CD14-positive monocyte (primary cell): ENCODE data around the gene GPC5. TPM values are rescaled to one million over a fixed set of nuclear protein-coding genes. Genes with fewer than 3 reads are reported as not detected.
"Not testable (repeated sequence)": the region's sequence is repeated elsewhere in the genome, so short reads cannot be mapped to it uniquely, and the experiment has no call there.

Experiments
- DNase-seq, 3 donors: peaks; one replicate each; pipeline ENCODE4 v3.0.0-alpha.2; 2011 to 2022
- H2AFZ ChIP-seq: 2 replicates; pipeline ENCODE4 v1.6.0; 2012; ENCODE audit warnings: mild to moderate bottlenecking, low read depth, low read length, inconsistent platforms; ENCODE audit not compliant: insufficient read depth, poor library complexity, severe bottlenecking
- H3K27ac ChIP-seq, 2 donors: 1 replicate in 1 of 2; 2 replicates in 1 of 2; pipeline ENCODE4 v1.5.1; 2012 to 2013; ENCODE audit warnings: low read length in 2 of 2, control low read depth in 1 of 2, inconsistent platforms in 1 of 2, low read depth in 1 of 2, mild to moderate bottlenecking in 1 of 2
- H3K27me3 ChIP-seq, 2 donors: one replicate each; pipeline versions ENCODE4 v1.6.0 to v1.6.1; 2011 to 2013; ENCODE audit warnings: low read length in 2 of 2; ENCODE audit not compliant: control insufficient read depth in 2 of 2, insufficient read depth in 2 of 2
- H3K36me3 ChIP-seq, 2 donors: replicated peaks in 1 of 2; 1 replicate in 1 of 2; 2 replicates in 1 of 2; pipeline versions ENCODE4 v1.5.1 to v1.6.1; 2012 to 2013; ENCODE audit warnings: low read length in 2 of 2, control low read depth in 1 of 2, inconsistent platforms in 1 of 2, mild to moderate bottlenecking in 1 of 2; ENCODE audit not compliant: insufficient read depth in 2 of 2, control insufficient read depth in 1 of 2
- H3K4me1 ChIP-seq, 2 donors: 1 replicate in 1 of 2; 2 replicates in 1 of 2; pipeline versions ENCODE4 v1.5.1 to v1.6.1; 2012 to 2013; ENCODE audit warnings: low read length in 2 of 2, control low read depth in 1 of 2, inconsistent platforms in 1 of 2, mild to moderate bottlenecking in 1 of 2, moderate library complexity in 1 of 2; ENCODE audit not compliant: insufficient read depth in 2 of 2, control insufficient read depth in 1 of 2
- H3K4me2 ChIP-seq: replicated peaks from 2 replicates; pipeline ENCODE3; 2012; ENCODE audit warnings: low read length, moderate library complexity, mild to moderate bottlenecking; ENCODE audit not compliant: poor library complexity, severe bottlenecking; ENCODE audit errors: extremely low read depth
- H3K4me3 ChIP-seq, 3 experiments: fragments of 200-600 bp in 1 of 3; sonication (generic) in 1 of 3; replicated peaks in 1 of 3; 1 replicate in 2 of 3; 2 replicates in 1 of 3; pipeline ENCODE4 v1.5.1; 2011 to 2013; ENCODE audit warnings: low read length in 3 of 3, mild to moderate bottlenecking in 3 of 3, control low read depth in 2 of 3, low read depth in 2 of 3, inconsistent platforms in 1 of 3, moderate library complexity in 1 of 3
- H3K79me2 ChIP-seq: 2 replicates; pipeline ENCODE4 v1.6.0; 2012; ENCODE audit warnings: mild to moderate bottlenecking, control low read depth, inconsistent platforms, low read length, moderate library complexity; ENCODE audit not compliant: insufficient read depth
- H3K9ac ChIP-seq: 2 replicates; pipeline ENCODE4 v1.6.0; 2017; ENCODE audit warnings: low read length, mild to moderate bottlenecking; ENCODE audit not compliant: insufficient read depth, poor library complexity, severe bottlenecking
- H3K9me3 ChIP-seq, 2 donors: replicated peaks in 1 of 2; 1 replicate in 1 of 2; 2 replicates in 1 of 2; pipeline versions ENCODE4 v1.5.1 to v1.6.1; 2012 to 2013; ENCODE audit warnings: low read length in 2 of 2, control low read depth in 1 of 2; ENCODE audit not compliant: control insufficient read depth in 1 of 2, insufficient read depth in 1 of 2
- H4K20me1 ChIP-seq: 2 replicates; pipeline ENCODE4 v1.6.0; 2012; ENCODE audit warnings: mild to moderate bottlenecking, low read length, control low read depth, moderate library complexity; ENCODE audit not compliant: insufficient read depth
- H3K27ac Mint-ChIP-seq, 7 donors: one replicate each; pipeline ENCODE4 v1.8.0; 2020; ENCODE audit warnings: mild to moderate bottlenecking in 7 of 7, mixed read lengths in 7 of 7, moderate library complexity in 6 of 7, inconsistent platforms in 2 of 7
- H3K27me3 Mint-ChIP-seq, 3 donors: one replicate each; pipeline ENCODE4 v1.8.0; 2021 to 2022; ENCODE audit warnings: low read depth in 3 of 3, mild to moderate bottlenecking in 3 of 3, mixed read lengths in 3 of 3, moderate library complexity in 3 of 3, inconsistent platforms in 1 of 3
- H3K36me3 Mint-ChIP-seq, 2 donors: one replicate each; pipeline ENCODE4 v1.8.0; 2020; ENCODE audit warnings: mixed read lengths in 2 of 2, inconsistent platforms in 1 of 2, mild to moderate bottlenecking in 1 of 2
- H3K4me1 Mint-ChIP-seq: one replicate; pipeline ENCODE4 v1.8.0; 2020; ENCODE audit warnings: mild to moderate bottlenecking, mixed read lengths
- H3K4me3 Mint-ChIP-seq, 2 donors: one replicate each; pipeline ENCODE4 v1.8.0; 2020; ENCODE audit warnings: mild to moderate bottlenecking in 2 of 2, mixed read lengths in 2 of 2, moderate library complexity in 1 of 2
- H3K9me3 Mint-ChIP-seq, 7 donors: one replicate each; pipeline ENCODE4 v1.8.0; 2020 to 2022; ENCODE audit warnings: mixed read lengths in 7 of 7, mild to moderate bottlenecking in 6 of 7, moderate library complexity in 6 of 7, inconsistent platforms in 2 of 7
- WGBS: methylation state at CpG from one replicate; pipeline ENCODE4 v1.1.5; 2013; ENCODE audit warnings: missing lambda C conversion rate; ENCODE audit not compliant: insufficient coverage; 5-methylcytosine and 5-hydroxymethylcytosine counted together
- intact Hi-C, 2 donors: fragments of 100-400 bp; cut with micrococcal nuclease; formaldehyde crosslinking; loops; one replicate each; pipeline versions ENCODE4 v1.15.0 to v1.15.1; 2023
- polyA plus RNA-seq, 3 donors: library from polyadenylated mRNA; depleted of rRNA in 1 of 3; unstranded in 2 of 3; stranded (reverse) in 1 of 3; fragments of 300-500 nt in 2 of 3; fragments of >200 nt in 1 of 3; fragmentation: Illumina TruSeq in 2 of 3; gene quantifications; 1 replicate in 2 of 3; 2 replicates in 1 of 3; pipeline ENCODE4 v1.2.3, GENCODE V29; 2012 to 2021
- TF ChIP-seq, protein P1 (sequence below): fragments of 200-600 bp; IDR thresholded peaks from one replicate; pipeline ENCODE4 v1.8.0; 2022; ENCODE audit warnings: antibody characterized with exemption, mild to moderate bottlenecking

Gene GPC5
- polyA plus RNA-seq, 3 donors = not detected

DNA sequence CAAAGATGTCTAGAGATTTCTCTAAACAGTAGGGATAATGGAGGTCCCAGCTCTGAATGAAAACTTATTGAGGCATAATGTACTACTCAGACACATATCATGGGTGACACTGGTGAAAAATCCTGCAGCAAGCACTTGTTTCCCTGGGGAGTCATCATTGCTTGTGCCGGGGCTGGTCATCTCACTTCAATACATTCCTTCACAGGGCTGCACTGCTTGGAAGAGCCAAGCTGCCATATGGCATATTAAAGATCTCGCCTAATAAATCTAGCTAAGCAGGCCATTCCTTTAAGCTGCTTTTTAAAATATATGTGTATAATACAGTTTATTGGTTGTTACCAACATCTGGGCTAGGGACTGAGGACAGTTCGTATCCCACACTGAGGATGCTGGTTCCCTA lies 1496.0 kb downstream of the GPC5 start:
- no peak overlapping the region for H3K27ac ChIP-seq
- H3K79me2 ChIP-seq = no peaks in the 10 kb centered on the region
- Mint-ChIP-seq H3K36me3 (no peaks in the 10 kb centered on the region), H3K4me1 (no peaks in the 10 kb centered on the region), H3K27me3 (no peaks in the 10 kb centered on the region), H3K4me3 (no peak overlapping the region), H3K27ac (no peak overlapping the region), H3K9me3 (peaks cover 0 to 8% (median 3%) of the 10 kb centered on the region in 7 donors)
- no peaks in the 10 kb centered on the region for H3K27me3 ChIP-seq
- no peak for DNase-seq
- H3K4me3 ChIP-seq = no peak overlapping the region
- no peak overlapping the region for H2AFZ ChIP-seq
- H3K36me3 ChIP-seq = no peaks in the 10 kb centered on the region
- H3K9ac ChIP-seq = no peak overlapping the region
- intact Hi-C loops = no loop called here
- peaks cover 0 to 4% of the 10 kb centered on the region in 2 donors for H3K9me3 ChIP-seq
- 83% methylated on average over 1 of the region's 3 CpGs for WGBS
- H3K4me2 ChIP-seq = no peak overlapping the region
- no peaks in the 10 kb centered on the region for H4K20me1 ChIP-seq
- no peaks in the 10 kb centered on the region for H3K4me1 ChIP-seq
- TF ChIP-seq, protein P1, sequence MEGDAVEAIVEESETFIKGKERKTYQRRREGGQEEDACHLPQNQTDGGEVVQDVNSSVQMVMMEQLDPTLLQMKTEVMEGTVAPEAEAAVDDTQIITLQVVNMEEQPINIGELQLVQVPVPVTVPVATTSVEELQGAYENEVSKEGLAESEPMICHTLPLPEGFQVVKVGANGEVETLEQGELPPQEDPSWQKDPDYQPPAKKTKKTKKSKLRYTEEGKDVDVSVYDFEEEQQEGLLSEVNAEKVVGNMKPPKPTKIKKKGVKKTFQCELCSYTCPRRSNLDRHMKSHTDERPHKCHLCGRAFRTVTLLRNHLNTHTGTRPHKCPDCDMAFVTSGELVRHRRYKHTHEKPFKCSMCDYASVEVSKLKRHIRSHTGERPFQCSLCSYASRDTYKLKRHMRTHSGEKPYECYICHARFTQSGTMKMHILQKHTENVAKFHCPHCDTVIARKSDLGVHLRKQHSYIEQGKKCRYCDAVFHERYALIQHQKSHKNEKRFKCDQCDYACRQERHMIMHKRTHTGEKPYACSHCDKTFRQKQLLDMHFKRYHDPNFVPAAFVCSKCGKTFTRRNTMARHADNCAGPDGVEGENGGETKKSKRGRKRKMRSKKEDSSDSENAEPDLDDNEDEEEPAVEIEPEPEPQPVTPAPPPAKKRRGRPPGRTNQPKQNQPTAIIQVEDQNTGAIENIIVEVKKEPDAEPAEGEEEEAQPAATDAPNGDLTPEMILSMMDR = no peak

DNA sequence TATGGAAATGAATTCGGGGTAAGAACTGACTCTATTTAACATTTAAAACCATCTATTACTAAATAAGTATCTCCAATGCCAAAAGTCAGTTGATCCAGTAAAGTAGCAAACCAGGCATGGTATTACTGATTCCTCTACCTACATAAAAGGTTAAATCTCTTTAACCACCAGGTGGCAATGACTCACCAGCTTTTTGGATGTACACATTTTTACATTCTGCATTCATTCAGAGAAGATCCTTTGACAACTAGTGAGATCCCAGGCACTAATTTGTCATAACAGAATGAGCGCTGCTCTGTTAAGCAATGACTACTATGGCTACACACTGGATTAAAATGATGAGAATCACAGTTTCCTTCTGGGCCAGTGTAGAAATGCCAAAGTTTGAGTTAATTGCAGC lies 1498.4 kb downstream of the GPC5 start:
- Mint-ChIP-seq H3K27ac (no peak overlapping the region), H3K9me3 (peaks cover 0 to 6% (median 1%) of the 10 kb centered on the region in 7 donors), H3K27me3 (no peaks in the 10 kb centered on the region), H3K4me1 (no peaks in the 10 kb centered on the region), H3K4me3 (no peak overlapping the region), H3K36me3 (no peaks in the 10 kb centered on the region)
- WGBS = no CpG with 5 or more reads among the region's 2 CpGs
- Histone ChIP-seq H3K4me1 (no peaks in the 10 kb centered on the region), H3K27me3 (no peaks in the 10 kb centered on the region), H3K9me3 (peaks cover 0 to 4% of the 10 kb centered on the region in 2 donors), H3K27ac (no peak overlapping the region), H4K20me1 (no peaks in the 10 kb centered on the region), H3K79me2 (no peaks in the 10 kb centered on the region), H3K4me2 (no peak overlapping the region), H2AFZ (no peak overlapping the region), H3K4me3 (no peak overlapping the region), H3K36me3 (no peaks in the 10 kb centered on the region), H3K9ac (no peak overlapping the region)
- DNase-seq = no peak
- TF ChIP-seq, protein P1 = no peak
- intact Hi-C loops = no loop called here

DNA sequence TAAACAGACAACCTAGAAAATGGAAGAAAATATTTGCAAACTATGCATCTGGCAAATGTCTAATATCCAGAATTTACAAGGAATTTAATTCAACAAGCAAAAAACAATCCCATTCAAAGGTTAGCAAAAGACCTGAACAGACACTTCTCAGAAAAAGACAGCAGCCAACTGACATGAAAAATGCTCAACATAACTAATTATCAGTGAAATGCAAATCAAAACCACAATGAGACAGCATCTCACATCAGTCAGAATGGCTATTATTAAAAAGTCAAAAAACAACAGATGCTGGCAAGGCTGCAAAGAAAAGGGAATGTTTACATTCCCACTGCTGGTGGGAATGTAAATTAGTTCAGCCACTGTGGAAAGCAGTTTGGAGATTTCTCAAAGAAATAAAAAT lies 1500.5 kb downstream of the GPC5 start:
- H3K9ac ChIP-seq, intact Hi-C loops, H3K4me1 Mint-ChIP-seq, H3K4me2 ChIP-seq, H3K4me3 Mint-ChIP-seq, H3K9me3 ChIP-seq, H3K36me3 ChIP-seq, H3K79me2 ChIP-seq, DNase-seq, H2AFZ ChIP-seq, H3K27ac Mint-ChIP-seq, H3K27me3 ChIP-seq, H3K36me3 Mint-ChIP-seq, H3K9me3 Mint-ChIP-seq, H3K27ac ChIP-seq, H4K20me1 ChIP-seq, H3K27me3 Mint-ChIP-seq, H3K4me1 ChIP-seq, H3K4me3 ChIP-seq: not testable (repeated sequence)
